ENCODE measurements around the gene CD58.

DNA sequence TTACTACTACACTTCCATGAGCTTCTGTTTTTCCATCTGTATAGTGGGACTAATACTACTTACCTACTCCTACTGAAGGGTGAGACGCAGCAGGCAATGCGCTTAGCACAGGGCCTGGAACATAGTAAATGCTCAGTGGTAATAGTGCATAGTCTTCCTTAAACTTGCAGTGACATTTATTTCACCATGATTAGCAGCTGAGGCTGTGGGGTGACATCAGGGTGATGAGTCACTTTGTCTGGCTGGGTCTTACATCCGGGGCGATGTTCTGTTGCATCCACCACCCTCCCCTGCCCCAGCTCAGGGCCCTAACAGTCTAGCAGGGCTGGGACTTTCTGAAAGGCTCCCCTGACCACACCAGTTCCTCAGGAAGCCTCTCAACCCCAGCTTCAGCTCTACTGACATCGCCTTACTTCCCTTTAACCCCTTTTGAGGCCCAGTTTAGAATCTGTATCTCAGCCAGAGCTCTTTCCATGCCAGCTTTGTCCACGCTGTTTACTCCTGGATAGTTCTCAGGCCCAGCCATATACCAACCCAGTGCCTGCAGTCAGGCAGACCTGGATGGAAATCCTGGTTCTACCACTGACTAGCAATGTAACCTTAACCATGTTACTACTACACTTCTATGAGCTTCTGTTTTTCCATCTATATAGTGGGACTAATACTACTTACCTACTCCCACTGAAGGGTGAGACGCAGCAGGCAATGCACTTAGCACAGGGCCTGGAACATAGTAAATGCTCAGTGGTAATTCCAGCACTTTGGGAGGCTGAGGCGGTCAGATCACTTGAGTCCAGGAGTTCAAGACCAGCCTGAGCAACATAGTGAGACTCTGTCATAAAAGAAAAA, 66.3 kb downstream of the CD58 start:
- TF ChIP-seq, protein P1, sequence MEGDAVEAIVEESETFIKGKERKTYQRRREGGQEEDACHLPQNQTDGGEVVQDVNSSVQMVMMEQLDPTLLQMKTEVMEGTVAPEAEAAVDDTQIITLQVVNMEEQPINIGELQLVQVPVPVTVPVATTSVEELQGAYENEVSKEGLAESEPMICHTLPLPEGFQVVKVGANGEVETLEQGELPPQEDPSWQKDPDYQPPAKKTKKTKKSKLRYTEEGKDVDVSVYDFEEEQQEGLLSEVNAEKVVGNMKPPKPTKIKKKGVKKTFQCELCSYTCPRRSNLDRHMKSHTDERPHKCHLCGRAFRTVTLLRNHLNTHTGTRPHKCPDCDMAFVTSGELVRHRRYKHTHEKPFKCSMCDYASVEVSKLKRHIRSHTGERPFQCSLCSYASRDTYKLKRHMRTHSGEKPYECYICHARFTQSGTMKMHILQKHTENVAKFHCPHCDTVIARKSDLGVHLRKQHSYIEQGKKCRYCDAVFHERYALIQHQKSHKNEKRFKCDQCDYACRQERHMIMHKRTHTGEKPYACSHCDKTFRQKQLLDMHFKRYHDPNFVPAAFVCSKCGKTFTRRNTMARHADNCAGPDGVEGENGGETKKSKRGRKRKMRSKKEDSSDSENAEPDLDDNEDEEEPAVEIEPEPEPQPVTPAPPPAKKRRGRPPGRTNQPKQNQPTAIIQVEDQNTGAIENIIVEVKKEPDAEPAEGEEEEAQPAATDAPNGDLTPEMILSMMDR (IDR thresholded peaks at IDR 0.05): no peak
- no peak for TF ChIP-seq POLR2A (IDR thresholded peaks at IDR 0.05)
